VCaP (cell line): ENCODE measurements around the gene GPSM3.
"Not testable (repeated sequence)": the region's sequence is repeated elsewhere in the genome, so short reads cannot be mapped to it uniquely, and the experiment has no call there.

ENCODE experiments used
- H3K27ac ChIP-seq: fragments of 450-650 bp; 2 replicates; pipeline ENCODE4 v1.5.1; 2017
- TF ChIP-seq, protein P1 (sequence below): fragments of 450-650 bp; conservative IDR thresholded peaks from 2 replicates; pipeline ENCODE4 v1.5.1; 2017; ENCODE audit warnings: mild to moderate bottlenecking, moderate library complexity

Gene GPSM3

DNA sequence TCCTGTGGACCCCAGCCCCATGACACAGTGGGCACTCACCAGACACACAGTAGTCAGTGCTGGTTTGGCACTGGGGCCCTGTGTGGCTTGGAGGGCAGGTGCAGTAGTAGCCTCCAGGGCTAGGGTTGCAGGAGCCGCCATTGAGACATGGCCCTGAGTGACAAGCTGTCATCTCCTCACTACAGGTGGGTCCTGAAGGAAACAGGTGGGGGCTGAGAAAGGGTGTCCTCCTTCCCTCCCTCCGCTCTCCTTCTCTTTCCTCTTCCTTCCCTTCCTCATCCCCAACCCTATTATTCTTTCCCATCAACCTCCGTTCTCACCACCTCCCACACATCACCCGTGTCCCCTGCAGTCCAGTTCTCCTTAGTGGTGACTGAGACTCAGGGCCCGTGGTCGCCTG, 21.2 kb upstream of the GPSM3 start:
- TF ChIP-seq, protein P1, sequence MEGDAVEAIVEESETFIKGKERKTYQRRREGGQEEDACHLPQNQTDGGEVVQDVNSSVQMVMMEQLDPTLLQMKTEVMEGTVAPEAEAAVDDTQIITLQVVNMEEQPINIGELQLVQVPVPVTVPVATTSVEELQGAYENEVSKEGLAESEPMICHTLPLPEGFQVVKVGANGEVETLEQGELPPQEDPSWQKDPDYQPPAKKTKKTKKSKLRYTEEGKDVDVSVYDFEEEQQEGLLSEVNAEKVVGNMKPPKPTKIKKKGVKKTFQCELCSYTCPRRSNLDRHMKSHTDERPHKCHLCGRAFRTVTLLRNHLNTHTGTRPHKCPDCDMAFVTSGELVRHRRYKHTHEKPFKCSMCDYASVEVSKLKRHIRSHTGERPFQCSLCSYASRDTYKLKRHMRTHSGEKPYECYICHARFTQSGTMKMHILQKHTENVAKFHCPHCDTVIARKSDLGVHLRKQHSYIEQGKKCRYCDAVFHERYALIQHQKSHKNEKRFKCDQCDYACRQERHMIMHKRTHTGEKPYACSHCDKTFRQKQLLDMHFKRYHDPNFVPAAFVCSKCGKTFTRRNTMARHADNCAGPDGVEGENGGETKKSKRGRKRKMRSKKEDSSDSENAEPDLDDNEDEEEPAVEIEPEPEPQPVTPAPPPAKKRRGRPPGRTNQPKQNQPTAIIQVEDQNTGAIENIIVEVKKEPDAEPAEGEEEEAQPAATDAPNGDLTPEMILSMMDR: no peak
- no peak overlapping the region for H3K27ac ChIP-seq

- TF ChIP-seq, protein P1: no peak
- no peak overlapping the region for H3K27ac ChIP-seq
Measured at GRCh38 chr6:32212076-32212760, 19.8 kb upstream of the GPSM3 start.

- not testable (repeated sequence) for H3K27ac ChIP-seq
Measured at GRCh38 chr6:32211432-32211831, 19.0 kb upstream of the GPSM3 start.

- H3K27ac ChIP-seq: no peak overlapping the region
- TF ChIP-seq, protein P1: no peak
Measured at GRCh38 chr6:32210191-32210601, 17.8 kb upstream of the GPSM3 start.

GRCh38 chr6:32208996-32209395, 16.6 kb upstream of the GPSM3 start:
- TF ChIP-seq, protein P1: no peak
- no peak overlapping the region for H3K27ac ChIP-seq

GRCh38 chr6:32204268-32204715, 11.8 kb upstream of the GPSM3 start:
- TF ChIP-seq, protein P1: no peak
- no peak overlapping the region for H3K27ac ChIP-seq

DNA sequence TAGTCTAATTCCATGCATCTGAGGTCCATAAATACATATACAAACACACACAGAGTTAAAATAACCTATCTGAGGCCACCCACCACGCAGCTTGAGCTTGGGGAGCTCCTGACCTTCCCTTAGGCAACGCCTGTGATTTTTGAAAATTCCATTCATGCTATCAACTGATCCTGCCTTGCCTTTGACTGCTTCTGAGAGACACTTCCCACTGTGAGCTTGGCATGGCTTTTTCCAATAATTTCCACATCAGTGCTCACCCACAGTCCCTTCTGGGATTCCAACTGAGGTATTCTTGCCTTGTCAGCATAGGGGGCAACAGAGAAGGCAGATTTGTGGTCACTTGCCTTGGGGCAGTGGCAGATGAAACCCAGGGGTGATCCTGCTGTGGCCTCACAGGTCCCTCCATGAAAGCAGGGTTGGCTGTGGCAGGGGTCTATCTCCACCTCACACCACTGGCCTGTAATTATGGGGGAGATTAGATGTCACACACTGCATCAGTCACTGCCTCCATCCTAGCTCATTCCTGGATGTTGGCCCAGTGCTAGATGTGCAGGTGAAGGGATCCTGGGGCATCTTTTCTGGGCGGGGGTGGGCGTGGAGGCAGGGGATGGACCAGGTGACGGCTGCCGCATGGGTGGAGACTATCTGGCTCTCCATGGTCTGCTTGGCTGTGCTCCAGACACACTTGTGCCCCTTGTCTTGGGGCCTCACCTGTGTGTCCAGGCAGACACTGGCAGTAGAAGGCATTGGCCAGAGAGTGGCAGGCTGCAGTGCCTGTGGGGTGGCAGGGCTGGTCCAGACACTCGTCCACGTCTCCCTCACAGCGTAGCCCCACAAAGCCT, 11.2 kb upstream of the GPSM3 start:
- no peak overlapping the region for H3K27ac ChIP-seq
- TF ChIP-seq, protein P1: no peak

DNA sequence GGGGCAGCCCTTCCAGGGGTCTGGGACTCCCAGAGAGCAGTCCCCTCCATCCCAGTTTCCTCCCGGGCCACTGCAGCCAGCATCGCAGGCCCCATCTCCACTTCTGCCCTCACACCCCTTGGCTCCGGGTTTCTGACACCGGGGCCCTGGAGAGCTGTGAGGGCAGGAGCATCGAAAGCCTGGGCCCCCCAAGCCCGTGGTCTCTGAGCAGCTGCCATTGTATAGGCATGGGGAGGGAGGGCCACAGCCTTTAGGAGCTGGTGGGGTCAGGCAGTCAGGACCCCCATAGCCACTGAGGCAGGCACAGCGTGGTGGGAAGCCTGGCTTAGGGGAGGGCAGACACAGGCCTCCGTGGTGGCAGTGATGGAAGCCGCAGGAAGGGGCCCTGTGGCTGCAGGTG, 9.7 kb upstream of the GPSM3 start:
- H3K27ac ChIP-seq: no peak overlapping the region
- TF ChIP-seq, protein P1: no peak
